DND-41 (cell line): ENCODE measurements around the gene HINT1.

Source experiments
- EZH2 ChIP-seq: IDR thresholded peaks from 3 replicates; pipeline ENCODE4 v1.6.1; 2012; ENCODE audit warnings: borderline replicate concordance, low read depth, mild to moderate bottlenecking, moderate library complexity, low read length, inconsistent platforms; ENCODE audit not compliant: severe bottlenecking
- TF ChIP-seq, protein P1 (sequence below): IDR thresholded peaks from 2 replicates; pipeline ENCODE4 v1.5.1; 2012; ENCODE audit warnings: borderline replicate concordance, low read length, moderate library complexity, mild to moderate bottlenecking; ENCODE audit not compliant: poor library complexity, severe bottlenecking; ENCODE audit errors: extremely low read depth

DNA sequence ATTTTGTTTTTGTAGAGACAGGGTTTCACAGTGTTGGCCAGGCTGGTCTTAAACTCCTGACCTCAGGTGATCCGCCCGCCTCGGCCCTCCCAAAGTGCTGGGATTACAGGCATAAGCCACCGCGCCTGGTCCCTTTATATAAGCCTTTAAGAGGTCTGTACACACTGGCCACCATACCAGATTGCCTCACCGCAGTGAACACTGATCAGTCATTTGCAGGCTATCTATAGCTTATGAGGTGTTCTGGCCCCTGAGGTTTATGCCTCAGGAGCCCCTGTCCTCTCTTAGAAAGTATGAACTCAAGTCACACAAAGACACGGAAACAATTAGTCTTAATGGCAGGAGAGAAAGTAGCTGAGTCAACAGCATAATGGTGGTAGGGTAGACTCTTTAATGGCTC lies 14.6 kb downstream of the HINT1 start:
- TF ChIP-seq, protein P1, sequence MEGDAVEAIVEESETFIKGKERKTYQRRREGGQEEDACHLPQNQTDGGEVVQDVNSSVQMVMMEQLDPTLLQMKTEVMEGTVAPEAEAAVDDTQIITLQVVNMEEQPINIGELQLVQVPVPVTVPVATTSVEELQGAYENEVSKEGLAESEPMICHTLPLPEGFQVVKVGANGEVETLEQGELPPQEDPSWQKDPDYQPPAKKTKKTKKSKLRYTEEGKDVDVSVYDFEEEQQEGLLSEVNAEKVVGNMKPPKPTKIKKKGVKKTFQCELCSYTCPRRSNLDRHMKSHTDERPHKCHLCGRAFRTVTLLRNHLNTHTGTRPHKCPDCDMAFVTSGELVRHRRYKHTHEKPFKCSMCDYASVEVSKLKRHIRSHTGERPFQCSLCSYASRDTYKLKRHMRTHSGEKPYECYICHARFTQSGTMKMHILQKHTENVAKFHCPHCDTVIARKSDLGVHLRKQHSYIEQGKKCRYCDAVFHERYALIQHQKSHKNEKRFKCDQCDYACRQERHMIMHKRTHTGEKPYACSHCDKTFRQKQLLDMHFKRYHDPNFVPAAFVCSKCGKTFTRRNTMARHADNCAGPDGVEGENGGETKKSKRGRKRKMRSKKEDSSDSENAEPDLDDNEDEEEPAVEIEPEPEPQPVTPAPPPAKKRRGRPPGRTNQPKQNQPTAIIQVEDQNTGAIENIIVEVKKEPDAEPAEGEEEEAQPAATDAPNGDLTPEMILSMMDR: no peak
- no peak for TF ChIP-seq EZH2
